ENCODE results near the gene SLC9C1.

The SLC9C1 gene

DNA sequence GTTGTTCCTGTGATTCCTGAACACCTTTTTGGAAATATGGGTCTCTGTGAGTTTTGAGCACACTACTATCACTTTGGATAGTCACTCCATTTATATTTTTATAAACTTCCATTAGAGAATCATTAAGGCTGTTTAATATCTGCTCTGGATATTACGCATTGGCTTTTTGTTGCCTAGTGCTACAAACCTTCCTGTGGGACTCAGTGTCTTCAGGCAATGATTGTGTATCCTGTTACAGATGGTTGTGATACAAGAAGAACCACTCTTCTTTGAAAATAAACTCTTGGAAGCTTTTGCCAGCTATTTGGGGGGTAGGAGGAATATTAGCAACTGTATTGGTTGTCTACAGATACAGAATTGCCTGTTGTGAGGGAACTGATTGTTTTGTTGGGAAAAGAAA, 176.6 kb downstream of the SLC9C1 start:
- intact Hi-C loops (cut with DNase I), result no loop called here
- DNase-seq, result no peak

DNA sequence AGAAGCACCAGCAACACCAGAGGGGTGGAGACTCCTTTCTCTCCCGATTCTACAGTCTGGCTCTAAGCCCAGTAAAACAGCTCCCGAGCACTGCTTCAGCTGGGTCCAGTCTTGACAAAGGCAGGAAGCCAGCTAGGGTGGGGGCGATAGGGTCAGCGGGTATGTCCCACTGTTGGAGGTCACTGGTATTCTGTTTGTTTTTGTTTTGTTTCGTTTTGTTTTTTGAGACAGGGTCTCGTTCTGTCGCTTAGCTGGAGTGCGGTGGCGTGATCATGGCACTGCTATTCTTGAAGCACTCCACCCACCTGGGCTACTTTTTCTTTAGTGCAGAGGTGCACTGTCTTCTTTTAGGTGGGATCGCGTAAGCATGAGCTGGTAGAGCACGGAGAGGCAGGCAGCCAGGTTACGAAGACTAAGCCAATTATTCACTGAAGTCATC, 177.2 kb downstream of the SLC9C1 start:
- DNase-seq, result no peak
- intact Hi-C loops (cut with DNase I), result no loop called here

DNA sequence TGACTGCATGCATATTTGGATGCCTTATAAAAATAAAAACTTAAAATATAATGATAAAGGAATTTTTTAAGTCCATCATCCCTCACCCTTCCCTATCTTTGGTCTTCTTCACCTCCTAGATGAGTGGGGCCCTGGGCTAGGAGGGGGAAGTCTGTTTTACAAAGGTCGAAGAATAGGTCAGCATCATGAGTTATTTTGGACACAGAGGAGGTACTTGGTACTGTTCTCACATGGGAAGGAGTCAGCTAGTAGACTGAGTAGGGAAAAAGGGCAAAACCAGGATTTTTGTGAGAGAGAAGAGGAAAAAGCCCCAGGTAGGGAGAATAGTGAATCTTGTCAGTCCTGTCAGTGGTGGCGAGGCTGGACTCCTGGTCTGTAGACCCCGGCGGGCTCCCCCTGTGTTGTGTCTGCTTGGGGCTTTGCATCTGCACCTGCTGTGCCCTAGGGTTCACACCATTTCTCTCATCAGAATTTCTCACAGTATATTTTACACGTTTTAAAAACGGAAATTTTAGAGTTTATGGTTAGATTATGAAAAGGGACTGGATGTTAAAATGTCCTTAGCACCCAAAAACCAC, 178.1 kb downstream of the SLC9C1 start:
- intact Hi-C loops (cut with DNase I), result no loop called here
- DNase-seq, result no peak

DNA sequence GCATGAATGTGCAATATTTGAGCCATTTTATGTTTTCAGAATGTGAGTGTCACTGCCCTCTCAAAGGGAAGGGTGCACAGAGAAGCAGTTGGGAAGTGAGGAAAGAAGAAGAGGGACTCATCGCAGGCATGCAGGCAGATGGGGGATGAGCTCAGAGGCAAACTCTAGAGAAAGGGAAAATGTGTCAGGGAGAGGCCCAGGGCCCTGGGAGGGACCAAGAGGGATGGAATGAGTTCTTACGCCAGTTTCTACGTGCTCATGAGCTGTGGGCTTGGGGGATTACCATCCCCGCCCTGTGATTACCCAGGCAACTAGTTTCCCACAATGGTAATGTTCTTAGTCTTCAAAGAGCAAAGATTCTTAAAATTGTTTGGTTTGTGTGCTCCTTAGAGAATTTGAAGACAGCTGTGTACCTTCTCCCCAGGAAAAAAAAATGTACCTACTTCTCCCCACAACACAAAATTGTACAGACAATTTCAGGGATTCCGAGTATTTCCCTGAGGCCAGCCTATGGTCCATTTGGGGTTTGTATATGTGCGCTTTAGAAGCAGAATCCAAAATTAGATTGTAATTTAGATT, 178.8 kb downstream of the SLC9C1 start:
- DNase-seq, result no peak
- intact Hi-C loops (cut with DNase I), result no loop called here

GRCh38 chr3:112114576-112115160, 179.3 kb downstream of the SLC9C1 start:
- no peak for DNase-seq
- intact Hi-C loops (cut with DNase I), result no loop called here

GRCh38 chr3:112111785-112112402, 182.1 kb downstream of the SLC9C1 start:
- intact Hi-C loops (cut with DNase I), result no loop called here
- DNase-seq, result peak in 4 of 10 donors; percentile 25 to 43 (median 30)

GRCh38 chr3:112109322-112109721, 184.7 kb downstream of the SLC9C1 start:
- intact Hi-C loops (cut with DNase I), result no loop called here
- no peak for DNase-seq

DNA sequence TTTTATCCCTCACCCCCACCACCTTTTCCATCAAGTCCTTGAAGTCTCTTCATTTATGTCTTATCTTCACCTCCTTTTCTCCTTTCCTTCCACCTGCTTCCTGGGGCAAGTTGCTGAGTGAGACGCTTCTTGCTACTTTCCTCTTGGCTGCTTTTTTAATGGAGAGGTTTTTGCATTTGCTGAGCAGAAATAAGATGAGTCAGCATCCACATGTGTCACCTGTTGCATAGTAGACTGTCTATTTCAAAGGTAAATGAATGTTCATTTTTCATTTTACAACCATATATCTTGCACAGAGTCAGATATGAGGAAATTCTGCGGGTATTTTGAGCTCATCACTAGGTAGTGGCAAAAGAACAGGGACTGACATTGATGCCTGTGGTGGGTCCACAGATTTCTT, 189.2 kb downstream of the SLC9C1 start:
- intact Hi-C loops (cut with DNase I), result no loop called here
- DNase-seq, result no peak

DNA sequence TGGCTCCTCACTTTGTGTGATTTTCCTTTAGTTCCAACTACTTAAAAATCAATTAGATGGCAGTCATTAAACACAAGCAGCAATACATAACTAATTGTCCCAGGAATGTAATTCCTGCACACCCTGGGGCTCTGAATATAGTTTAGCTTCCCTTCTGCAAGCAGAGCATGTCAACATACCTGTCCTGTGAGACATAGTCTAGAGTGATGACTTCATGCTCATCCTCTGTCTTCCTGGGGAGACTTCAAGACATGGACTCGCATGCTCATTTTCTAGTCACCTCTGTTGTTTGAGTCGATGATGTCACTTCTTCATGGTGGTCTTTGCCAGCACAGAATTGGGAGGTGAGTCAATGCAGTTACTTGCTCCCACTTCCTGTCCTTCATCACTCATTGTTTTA, 192.1 kb downstream of the SLC9C1 start:
- intact Hi-C loops (cut with DNase I), result no loop called here

GRCh38 chr3:112097378-112097777, 196.6 kb downstream of the SLC9C1 start:
- DNase-seq, result no peak

More for the DNA sequence above, 192.1 kb downstream of the SLC9C1 start:
- DNase-seq, result no peak

DNA sequence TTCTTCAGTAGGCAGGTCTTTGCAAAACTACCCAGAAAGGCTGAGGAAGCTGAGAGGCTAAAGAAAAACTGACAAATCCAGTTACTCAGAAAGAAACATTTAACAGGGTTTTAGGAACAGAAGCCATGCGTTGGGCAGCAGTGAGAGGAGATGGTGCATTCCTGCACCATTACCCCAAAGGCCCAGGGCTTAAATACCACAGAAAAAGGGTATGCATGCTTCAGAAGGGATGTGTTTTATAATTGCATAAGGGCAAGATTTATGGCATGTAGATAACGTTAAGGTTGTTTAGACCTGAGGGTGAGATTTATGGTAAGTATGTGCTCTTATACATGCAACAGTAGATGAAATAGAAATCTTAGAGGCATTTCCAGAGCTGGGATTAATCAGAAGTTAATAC, 197.8 kb downstream of the SLC9C1 start:
- no peak for DNase-seq
- intact Hi-C loops (cut with DNase I), result no loop called here

More at GRCh38 chr3:112097378-112097777, 196.6 kb downstream of the SLC9C1 start:
- intact Hi-C loops (cut with DNase I), result no loop called here

- DNase-seq, result no peak
- intact Hi-C loops (cut with DNase I), result no loop called here
These were observed 198.3 kb downstream of the SLC9C1 start for GRCh38 chr3:112095731-112096130.

GRCh38 chr3:112093180-112093522, 200.9 kb downstream of the SLC9C1 start:
- intact Hi-C loops (cut with DNase I), result no loop called here
- no peak for DNase-seq

DNA sequence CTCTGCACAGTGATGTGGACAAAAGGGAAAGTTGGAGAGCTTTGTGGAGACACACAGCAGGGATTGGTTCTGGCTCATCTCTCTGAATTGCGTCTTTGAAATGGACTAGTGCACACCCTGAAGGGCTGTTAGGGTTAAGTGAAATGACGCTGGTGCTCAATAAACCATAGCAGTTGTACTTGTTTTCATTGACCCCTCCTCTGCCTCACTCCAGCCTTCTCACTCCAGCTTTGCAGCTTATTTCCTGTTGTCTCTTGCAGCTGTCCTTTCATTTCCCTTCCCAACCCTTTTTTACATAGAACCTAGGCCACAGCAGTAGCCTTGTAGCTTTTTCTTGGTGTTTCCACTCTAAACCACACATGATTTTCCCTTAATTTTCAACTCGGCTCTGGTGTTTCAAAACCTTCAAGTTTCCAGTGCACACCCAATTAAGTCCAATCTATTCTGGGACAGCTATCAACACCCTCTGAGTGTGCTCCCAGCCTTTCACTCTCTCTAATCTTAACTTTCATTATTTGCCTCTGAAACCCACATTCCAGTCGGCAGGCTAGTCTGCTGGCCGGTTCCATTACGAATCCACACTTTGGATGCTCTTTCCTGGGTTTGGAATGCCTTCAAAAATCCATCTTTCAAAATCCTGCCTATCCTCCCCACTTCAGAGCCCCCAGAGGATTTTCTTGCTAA, 201.4 kb downstream of the SLC9C1 start:
- no peak for DNase-seq
- intact Hi-C loops (cut with DNase I), result no loop called here

DNA sequence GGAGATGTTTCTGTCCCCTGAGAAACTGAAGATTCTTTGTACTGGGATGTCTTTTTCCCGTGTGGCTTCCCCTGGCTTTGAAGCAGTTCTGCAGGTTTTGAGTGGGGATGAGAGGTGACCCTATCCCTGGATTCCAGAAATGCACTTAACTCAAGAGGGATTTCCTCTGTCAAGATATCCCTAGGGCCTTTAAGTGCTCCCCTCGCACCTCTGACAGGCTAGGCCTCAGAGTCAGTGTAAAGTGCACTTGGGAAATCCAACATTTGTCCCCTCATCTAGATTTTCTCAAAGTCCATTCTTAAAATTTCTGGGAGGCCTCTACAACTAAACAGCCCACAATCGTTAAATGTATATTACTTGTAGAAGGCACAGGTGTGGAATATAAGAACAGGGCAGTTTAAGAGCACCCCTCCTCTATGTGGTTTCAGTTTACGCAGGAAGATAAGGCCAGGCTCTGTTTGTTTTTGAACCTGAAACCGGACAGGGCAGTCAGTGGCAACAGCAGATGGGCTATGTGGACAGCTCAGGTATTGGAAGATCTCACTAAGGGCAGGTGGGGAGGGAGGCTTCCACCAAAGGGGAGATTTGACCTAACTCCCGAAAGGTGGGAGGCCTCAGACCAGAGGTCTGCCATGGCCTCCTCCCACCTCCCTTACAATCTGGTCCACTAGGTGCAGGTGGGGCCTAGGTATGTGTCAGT, 203.0 kb downstream of the SLC9C1 start:
- DNase-seq, result no peak
- intact Hi-C loops (cut with DNase I), result no loop called here
